H9 (cell line): ENCODE measurements around the gene PRAC2. TPM values are rescaled to one million over a fixed set of nuclear protein-coding genes. Genes with fewer than 3 reads are reported as not detected.

Experiments used
- DNase-seq: peaks from one replicate; pipeline ENCODE4 v3.0.0-alpha.2; 2017
- H2AFZ ChIP-seq: one replicate; pipeline ENCODE4 v1.6.1; 2013; ENCODE audit warnings: mild to moderate bottlenecking, low read length, control low read depth, moderate library complexity
- H2AK5ac ChIP-seq: 2 replicates; pipeline ENCODE4 v1.6.1; 2013; ENCODE audit warnings: low read length, control low read depth, mixed read lengths; ENCODE audit not compliant: insufficient read length
- H2BK120ac ChIP-seq: one replicate; pipeline ENCODE4 v1.6.1; 2013; ENCODE audit warnings: low read depth, mild to moderate bottlenecking, low read length, control low read depth, inconsistent platforms; ENCODE audit not compliant: poor library complexity, severe bottlenecking
- H2BK12ac ChIP-seq: 2 replicates; pipeline ENCODE4 v1.6.1; 2013; ENCODE audit warnings: low read length, control low read depth, mixed read lengths, low read depth; ENCODE audit not compliant: insufficient read length
- H2BK15ac ChIP-seq: 2 replicates; pipeline ENCODE4 v1.6.1; 2013; ENCODE audit warnings: low read depth, low read length, control low read depth
- H2BK20ac ChIP-seq: one replicate; pipeline ENCODE4 v1.6.1; 2013; ENCODE audit warnings: low read depth, mild to moderate bottlenecking, low read length, control low read depth, inconsistent platforms; ENCODE audit not compliant: poor library complexity, severe bottlenecking
- H2BK5ac ChIP-seq: 2 replicates; pipeline ENCODE4 v1.6.1; 2013; ENCODE audit warnings: low read length, control low read depth, mixed read lengths; ENCODE audit not compliant: insufficient read length
- H3K14ac ChIP-seq: 2 replicates; pipeline ENCODE4 v1.6.1; 2013; ENCODE audit warnings: low read length, control low read depth; ENCODE audit not compliant: insufficient read depth
- H3K18ac ChIP-seq: 2 replicates; pipeline ENCODE4 v1.6.1; 2013; ENCODE audit warnings: low read depth, mild to moderate bottlenecking, mixed read lengths, low read length, control low read depth; ENCODE audit not compliant: insufficient read length
- H3K23ac ChIP-seq: 2 replicates; pipeline ENCODE4 v1.6.1; 2013; ENCODE audit warnings: low read length, control low read depth, mixed read lengths, low read depth; ENCODE audit not compliant: insufficient read length
- H3K23me2 ChIP-seq: 2 replicates; pipeline ENCODE4 v1.6.1; 2013; ENCODE audit warnings: low read depth, mild to moderate bottlenecking, mixed read lengths, low read length, control low read depth; ENCODE audit not compliant: insufficient read length, poor library complexity, severe bottlenecking
- H3K27ac ChIP-seq: 2 replicates; pipeline ENCODE4 v1.5.1; 2013; ENCODE audit warnings: low read length, control low read depth, mixed read lengths, low read depth; ENCODE audit not compliant: insufficient read length
- H3K27me3 ChIP-seq: 2 replicates; pipeline ENCODE4 v1.6.1; 2013; ENCODE audit warnings: low read length, control low read depth, inconsistent platforms; ENCODE audit not compliant: insufficient read depth
- H3K4ac ChIP-seq: 2 replicates; pipeline ENCODE4 v1.6.1; 2013; ENCODE audit warnings: low read depth, mild to moderate bottlenecking, control low read depth, inconsistent platforms, low read length, moderate library complexity
- H3K4me1 ChIP-seq: 2 replicates; pipeline ENCODE4 v1.6.1; 2013; ENCODE audit warnings: low read length, control low read depth, inconsistent platforms; ENCODE audit not compliant: insufficient read depth
- H3K4me2 ChIP-seq: 2 replicates; pipeline ENCODE4 v1.6.1; 2013; ENCODE audit warnings: low read length, control low read depth, mixed read lengths; ENCODE audit not compliant: insufficient read length, insufficient read depth
- H3K56ac ChIP-seq: 2 replicates; pipeline ENCODE4 v1.6.1; 2013; ENCODE audit warnings: low read depth, mild to moderate bottlenecking, mixed read lengths, low read length, control low read depth; ENCODE audit not compliant: insufficient read length
- H3K79me1 ChIP-seq: 2 replicates; pipeline ENCODE4 v1.6.1; 2013; ENCODE audit warnings: low read depth, mild to moderate bottlenecking, moderate library complexity, low read length, control low read depth, inconsistent platforms; ENCODE audit not compliant: insufficient read depth, poor library complexity, severe bottlenecking
- H3K79me2 ChIP-seq: 2 replicates; pipeline ENCODE4 v1.6.1; 2013; ENCODE audit warnings: low read length, control low read depth, inconsistent platforms; ENCODE audit not compliant: insufficient read depth
- H3K9ac ChIP-seq: 2 replicates; pipeline ENCODE4 v1.6.1; 2013; ENCODE audit warnings: low read length, control low read depth, mixed read lengths; ENCODE audit not compliant: insufficient read length; ENCODE audit errors: extremely low read depth
- H3K9me3 ChIP-seq: one replicate; pipeline ENCODE4 v1.6.1; 2013; ENCODE audit warnings: low read depth, low read length, inconsistent platforms; ENCODE audit not compliant: control insufficient read depth
- H3T11ph ChIP-seq: one replicate; pipeline ENCODE4 v1.6.1; 2013; ENCODE audit warnings: mild to moderate bottlenecking, low read length, control low read depth, inconsistent platforms
- H4K20me1 ChIP-seq: one replicate; pipeline ENCODE4 v1.6.1; 2013; ENCODE audit not compliant: control insufficient read depth, insufficient read length, insufficient read depth
- H4K5ac ChIP-seq: 2 replicates; pipeline ENCODE4 v1.6.1; 2013; ENCODE audit warnings: low read depth, mild to moderate bottlenecking, mixed read lengths, low read length, control low read depth; ENCODE audit not compliant: insufficient read length
- H4K8ac ChIP-seq: replicated peaks from 2 replicates; pipeline ENCODE4 v1.6.1; 2013; ENCODE audit warnings: low read length, control low read depth, mixed read lengths, low read depth; ENCODE audit not compliant: insufficient read length
- H4K91ac ChIP-seq: 2 replicates; pipeline ENCODE4 v1.6.1; 2013; ENCODE audit warnings: low read depth, mild to moderate bottlenecking, moderate library complexity, mixed read lengths, low read length, control low read depth; ENCODE audit not compliant: insufficient read length
- H3K27ac Mint-ChIP-seq, 3 experiments: 2 replicates in 2 of 3; 3 replicates in 1 of 3; pipeline ENCODE4 v1.8.0; 2020 to 2021; ENCODE audit warnings: mixed read lengths in 3 of 3, mild to moderate bottlenecking in 1 of 3, moderate library complexity in 1 of 3
- H3K27me3 Mint-ChIP-seq: 2 replicates; pipeline ENCODE4 v1.8.0; 2021; ENCODE audit warnings: low read depth, mild to moderate bottlenecking, moderate library complexity, mixed read lengths
- H3K36me3 Mint-ChIP-seq, 3 experiments: 2 replicates in 2 of 3; 3 replicates in 1 of 3; pipeline ENCODE4 v1.8.0; 2020 to 2021; ENCODE audit warnings: low read depth in 3 of 3, mixed read lengths in 3 of 3; ENCODE audit not compliant: insufficient read depth in 1 of 3
- H3K4me1 Mint-ChIP-seq, 2 experiments: 2 replicates each; pipeline ENCODE4 v1.8.0; 2020; ENCODE audit warnings: mixed read lengths in 2 of 2
- H3K4me3 Mint-ChIP-seq, 2 experiments: 2 replicates in 1 of 2; 3 replicates in 1 of 2; pipeline ENCODE4 v1.8.0; 2020 to 2021; ENCODE audit warnings: mild to moderate bottlenecking in 2 of 2, mixed read lengths in 2 of 2, moderate library complexity in 1 of 2
- H3K9me3 Mint-ChIP-seq, 2 experiments: 2 replicates in 1 of 2; 3 replicates in 1 of 2; pipeline ENCODE4 v1.8.0; 2020; ENCODE audit warnings: mild to moderate bottlenecking in 2 of 2, mixed read lengths in 2 of 2, moderate library complexity in 1 of 2
- WGBS: extraction: QIAGEN DNeasy Blood & Tissue Kit; methylation state at CpG from one replicate; pipeline ENCODE4 v1.1.7; 2013; ENCODE audit warnings: missing lambda C conversion rate, low lambda C conversion rate, mixed read lengths; ENCODE audit not compliant: insufficient read length; ENCODE audit errors: extremely low coverage; 5-methylcytosine and 5-hydroxymethylcytosine counted together
- total RNA-seq: library from RNA; stranded (reverse); gene quantifications from 2 replicates; pipeline ENCODE4 v1.2.1, GENCODE V29; 2021
- TF ChIP-seq, protein P1 (sequence below): fragments of 200-600 bp; sonication (generic); conservative IDR thresholded peaks from 3 replicates; pipeline ENCODE4 v1.8.0; 2021; ENCODE audit warnings: antibody characterized with exemption, mild to moderate bottlenecking

The PRAC2 gene
- total RNA-seq, 1 experiment from 2014 or later, result not detected

DNA sequence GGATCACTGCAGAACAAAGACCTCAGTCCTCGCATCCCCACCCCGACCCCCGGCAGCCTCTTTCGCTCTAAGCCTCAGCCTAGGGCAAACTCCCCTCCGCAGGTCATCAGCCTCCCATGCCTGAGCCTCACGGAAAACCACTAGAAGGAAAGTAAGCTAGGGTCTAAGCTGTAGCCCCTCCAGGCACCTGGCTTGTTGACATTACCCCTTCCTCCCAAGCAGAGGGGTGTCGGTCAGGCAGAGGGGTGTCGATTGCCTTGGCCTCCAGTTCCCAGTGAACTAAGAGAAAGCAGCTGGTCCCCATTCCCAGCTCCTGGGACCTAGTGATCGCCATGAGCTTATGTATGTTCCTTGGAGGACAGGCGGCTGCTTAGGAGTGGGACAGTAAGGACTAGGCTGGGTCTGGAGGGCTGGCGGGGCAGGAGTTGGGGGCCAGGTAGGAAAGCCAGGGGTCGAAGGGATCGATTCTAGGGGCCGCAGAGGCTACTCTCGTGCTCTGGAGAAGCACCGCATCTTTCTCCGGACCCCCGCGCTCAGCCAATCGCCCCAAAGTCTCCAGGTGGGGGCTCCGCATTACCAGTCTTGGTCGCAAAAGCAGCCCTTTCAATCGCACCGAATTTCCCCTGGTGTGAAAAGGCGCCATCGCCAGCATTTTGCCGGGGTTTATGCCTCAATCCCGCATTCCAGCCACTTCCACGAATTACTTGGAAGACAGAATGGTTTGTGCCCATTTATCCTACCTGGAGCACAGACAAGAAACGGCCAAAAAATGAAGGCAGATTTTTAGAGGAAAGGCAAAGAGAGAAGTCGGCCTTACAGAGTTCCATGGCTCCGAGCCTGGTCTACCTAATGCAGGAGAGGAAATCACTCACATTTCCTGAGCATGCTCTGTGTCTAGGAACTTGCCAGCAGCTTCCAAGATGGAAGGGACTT is 26.9 kb downstream of the PRAC2 start:
- Histone ChIP-seq H3K18ac (no peak overlapping the region), H4K91ac (no peak overlapping the region), H3K9ac (no peak overlapping the region), H3K23ac (no peak overlapping the region), H3K79me2 (no peaks in the 10 kb centered on the region), H2BK12ac (no peak overlapping the region), H3K4me2 (no peak overlapping the region), H4K20me1 (no peaks in the 10 kb centered on the region), H3K27me3 (peaks cover 98% of the 10 kb centered on the region), H3K4me1 (no peaks in the 10 kb centered on the region), H3K14ac (no peak overlapping the region; the same call in 1 of the 2 replicates), H3T11ph (no peak overlapping the region), H3K79me1 (no peaks in the 10 kb centered on the region), H3K9me3 (no peaks in the 10 kb centered on the region), H2BK120ac (no peak overlapping the region), H4K8ac (no peak overlapping the region), H3K4ac (no peak overlapping the region), H2AK5ac (no peak overlapping the region), H2BK20ac (no peak overlapping the region), H2AFZ (no peak overlapping the region), H3K23me2 (no peaks in the 10 kb centered on the region), H2BK15ac (no peak overlapping the region), H2BK5ac (no peak overlapping the region), H3K27ac (no peak overlapping the region), H4K5ac (no peak overlapping the region), H3K56ac (no peak overlapping the region)
- H3K4me1 Mint-ChIP-seq, result peaks cover 8 to 18% of the 10 kb centered on the region in 2 experiments; a peak in 3 of 4 replicates
- no CpG with 5 or more reads among the region's 32 CpGs for WGBS
- TF ChIP-seq, protein P1, sequence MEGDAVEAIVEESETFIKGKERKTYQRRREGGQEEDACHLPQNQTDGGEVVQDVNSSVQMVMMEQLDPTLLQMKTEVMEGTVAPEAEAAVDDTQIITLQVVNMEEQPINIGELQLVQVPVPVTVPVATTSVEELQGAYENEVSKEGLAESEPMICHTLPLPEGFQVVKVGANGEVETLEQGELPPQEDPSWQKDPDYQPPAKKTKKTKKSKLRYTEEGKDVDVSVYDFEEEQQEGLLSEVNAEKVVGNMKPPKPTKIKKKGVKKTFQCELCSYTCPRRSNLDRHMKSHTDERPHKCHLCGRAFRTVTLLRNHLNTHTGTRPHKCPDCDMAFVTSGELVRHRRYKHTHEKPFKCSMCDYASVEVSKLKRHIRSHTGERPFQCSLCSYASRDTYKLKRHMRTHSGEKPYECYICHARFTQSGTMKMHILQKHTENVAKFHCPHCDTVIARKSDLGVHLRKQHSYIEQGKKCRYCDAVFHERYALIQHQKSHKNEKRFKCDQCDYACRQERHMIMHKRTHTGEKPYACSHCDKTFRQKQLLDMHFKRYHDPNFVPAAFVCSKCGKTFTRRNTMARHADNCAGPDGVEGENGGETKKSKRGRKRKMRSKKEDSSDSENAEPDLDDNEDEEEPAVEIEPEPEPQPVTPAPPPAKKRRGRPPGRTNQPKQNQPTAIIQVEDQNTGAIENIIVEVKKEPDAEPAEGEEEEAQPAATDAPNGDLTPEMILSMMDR, result no peak
- no peaks in the 10 kb centered on the region; a peak in 1 of 7 replicates for H3K36me3 Mint-ChIP-seq
- peak overlapping the region in 1 of 2 experiments; percentile 17; a peak in 1 of 5 replicates for H3K4me3 Mint-ChIP-seq
- H3K9me3 Mint-ChIP-seq, result peaks cover 0 to 5% of the 10 kb centered on the region in 2 experiments; a peak in 2 of 5 replicates
- peaks cover 100% of the 10 kb centered on the region for H3K27me3 Mint-ChIP-seq
- peak; percentile 64 for DNase-seq
- no peak overlapping the region for H3K27ac Mint-ChIP-seq
